ENCODE measurements around the gene MRAP2. TPM values are rescaled to one million over a fixed set of nuclear protein-coding genes. Genes with fewer than 3 reads are reported as not detected.

The MRAP2 gene
- not detected for polyA plus RNA-seq (2012; ENCODE audit: missing spikeins)

DNA sequence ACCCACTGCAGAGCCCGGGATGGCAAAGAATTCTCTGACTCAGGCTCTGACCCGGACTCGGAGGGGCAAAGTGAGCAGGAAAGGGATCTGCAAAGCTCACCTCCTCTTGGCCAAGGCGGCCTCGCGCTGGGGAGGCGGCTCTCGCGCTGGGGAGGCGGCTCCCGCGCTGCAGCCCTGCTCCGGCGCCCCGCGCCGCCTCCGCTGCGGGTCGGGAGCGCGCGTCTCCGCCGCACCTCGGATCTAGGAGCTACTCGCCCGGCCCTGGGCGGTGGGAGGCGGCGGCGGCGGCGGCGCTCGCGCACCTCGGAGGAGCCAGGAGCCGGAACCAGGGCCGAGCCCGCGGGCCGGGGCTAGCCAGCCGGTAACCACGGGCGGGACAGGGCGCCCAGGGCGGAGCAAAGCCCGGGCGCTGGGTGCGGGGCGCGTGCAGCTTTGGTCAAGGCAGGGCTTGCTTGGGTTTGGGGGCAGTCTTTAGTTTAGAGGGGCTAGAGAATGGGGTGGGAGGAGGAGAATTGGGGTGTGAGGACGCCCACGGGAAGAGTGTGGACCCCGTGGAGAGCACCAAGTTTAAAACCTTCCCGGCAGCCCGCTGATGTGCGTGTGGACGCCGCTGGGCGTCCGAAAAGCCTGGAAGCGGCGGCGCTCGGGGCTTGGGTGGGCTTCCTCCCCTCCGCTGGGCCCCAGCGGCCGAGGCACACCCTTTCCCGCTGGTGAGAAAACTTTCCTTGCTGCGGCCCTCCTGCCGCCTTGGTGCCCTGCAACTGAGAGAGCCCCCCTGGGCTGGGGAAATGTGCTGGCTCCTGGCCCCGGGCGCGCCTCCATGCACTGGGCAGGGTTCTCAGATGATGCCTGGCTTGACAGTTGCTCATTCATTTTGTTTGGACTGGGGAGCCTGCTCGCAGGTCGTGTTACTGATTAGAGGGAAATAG, at the start of gene MRAP2:
Gene MRAP2, plus strand, starts transcription at position 250 of the 929 bp plus-strand sequence. CDS start 21,547 bp downstream, outside the sequence.
- TF ChIP-seq POLR2AphosphoS5 (IDR thresholded peaks at IDR 0.05; ENCODE audit: low read depth, low read length) (no peak), POLR2A (IDR thresholded peaks at IDR 0.05; ENCODE audit: low read depth, low read length) (no peak), TAF1 (IDR thresholded peaks at IDR 0.05; ENCODE audit: borderline replicate concordance, low read depth, low read length) (no peak)
- FAIRE-seq (no peak), DNase-seq (ENCODE audit: insufficient read length) (no peak)

GRCh38 chr6:83984411-83984810, 49.2 kb upstream of the MRAP2 start:
- FAIRE-seq (no peak), DNase-seq (ENCODE audit: insufficient read length) (no peak)
- TF ChIP-seq POLR2A (IDR thresholded peaks at IDR 0.05; ENCODE audit: low read depth, low read length) (no peak), TAF1 (IDR thresholded peaks at IDR 0.05; ENCODE audit: borderline replicate concordance, low read depth, low read length) (no peak), POLR2AphosphoS5 (IDR thresholded peaks at IDR 0.05; ENCODE audit: low read depth, low read length) (no peak)

DNA sequence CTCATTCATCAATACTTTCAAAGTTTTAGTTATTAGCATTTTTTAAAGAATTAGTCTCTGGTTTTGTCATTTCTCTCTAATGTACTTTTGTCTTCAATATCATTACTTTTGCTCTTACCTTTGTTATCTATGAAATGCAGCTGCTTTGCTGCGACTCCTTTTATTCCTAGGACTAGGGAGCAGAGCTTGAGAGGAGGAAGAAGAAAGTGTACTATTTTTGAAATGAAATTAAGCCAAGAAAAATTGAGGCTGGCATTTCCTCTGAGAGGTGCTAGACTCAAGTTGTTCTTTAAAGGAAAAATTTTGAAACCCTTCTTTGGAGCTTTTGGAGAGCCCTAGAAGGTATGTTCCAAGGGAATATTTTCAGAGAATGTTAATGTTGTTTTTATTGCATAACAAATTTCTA, 48.3 kb upstream of the MRAP2 start:
- FAIRE-seq (no peak), DNase-seq (ENCODE audit: insufficient read length) (no peak)
- no peak for TF ChIP-seq POLR2A (IDR thresholded peaks at IDR 0.05; ENCODE audit: low read depth, low read length)
- no peak for TF ChIP-seq TAF1 (IDR thresholded peaks at IDR 0.05; ENCODE audit: borderline replicate concordance, low read depth, low read length)
- TF ChIP-seq POLR2AphosphoS5 (IDR thresholded peaks at IDR 0.05; ENCODE audit: low read depth, low read length), result no peak

DNA sequence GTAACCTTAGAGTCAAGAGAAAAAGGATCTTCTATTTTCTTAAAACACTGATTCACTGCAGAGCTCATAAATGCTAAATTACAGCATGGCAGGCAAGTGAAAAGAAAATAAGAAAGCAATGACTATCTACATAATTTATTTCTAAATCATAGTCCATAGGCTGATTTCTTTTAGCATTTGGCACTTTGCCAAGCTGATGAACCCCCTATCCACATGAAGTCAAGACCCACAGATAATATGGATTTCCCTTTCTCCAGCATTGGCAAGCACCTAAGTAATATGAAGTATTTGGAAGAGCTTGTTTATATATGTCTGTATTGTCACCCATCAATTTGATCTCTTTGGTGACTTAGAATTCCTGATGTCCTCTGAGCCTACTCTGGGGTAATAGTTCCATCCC, 47.9 kb upstream of the MRAP2 start:
- no peak for FAIRE-seq

DNA sequence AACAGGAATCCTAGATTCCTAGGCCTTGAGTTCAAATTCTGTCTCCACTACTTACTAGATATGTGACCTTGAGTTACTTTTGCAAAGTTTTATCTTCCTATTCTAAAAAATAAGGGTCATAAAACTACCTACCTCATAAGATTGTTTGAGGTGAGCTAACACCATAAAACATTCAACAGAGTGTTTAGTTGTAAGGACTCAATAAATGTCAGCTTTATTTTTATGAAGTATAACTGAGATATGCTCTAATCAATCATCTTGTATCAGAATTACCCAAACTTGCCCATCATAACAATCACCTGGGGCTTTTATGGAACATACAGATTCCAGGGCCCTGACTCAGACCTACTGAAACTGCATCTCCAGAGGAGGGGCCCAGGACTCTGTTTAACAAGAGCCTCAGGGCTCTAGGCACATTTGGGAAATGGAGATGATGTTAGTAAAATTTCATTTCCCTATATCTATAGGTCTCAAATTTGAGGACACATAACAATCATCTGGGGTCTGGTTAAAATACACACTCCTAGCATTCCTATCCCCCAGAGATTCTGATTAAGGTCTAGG, 35.5 kb upstream of the MRAP2 start:
- DNase-seq (ENCODE audit: insufficient read length) (no peak), FAIRE-seq (no peak)
- TF ChIP-seq POLR2AphosphoS5 (IDR thresholded peaks at IDR 0.05; ENCODE audit: low read depth, low read length) (no peak), TAF1 (IDR thresholded peaks at IDR 0.05; ENCODE audit: borderline replicate concordance, low read depth, low read length) (no peak), POLR2A (IDR thresholded peaks at IDR 0.05; ENCODE audit: low read depth, low read length) (no peak)

More for the DNA sequence above, 47.9 kb upstream of the MRAP2 start:
- TF ChIP-seq POLR2A (IDR thresholded peaks at IDR 0.05; ENCODE audit: low read depth, low read length) (no peak), TAF1 (IDR thresholded peaks at IDR 0.05; ENCODE audit: borderline replicate concordance, low read depth, low read length) (no peak), POLR2AphosphoS5 (IDR thresholded peaks at IDR 0.05; ENCODE audit: low read depth, low read length) (no peak)
- DNase-seq (ENCODE audit: insufficient read length), result no peak

DNA sequence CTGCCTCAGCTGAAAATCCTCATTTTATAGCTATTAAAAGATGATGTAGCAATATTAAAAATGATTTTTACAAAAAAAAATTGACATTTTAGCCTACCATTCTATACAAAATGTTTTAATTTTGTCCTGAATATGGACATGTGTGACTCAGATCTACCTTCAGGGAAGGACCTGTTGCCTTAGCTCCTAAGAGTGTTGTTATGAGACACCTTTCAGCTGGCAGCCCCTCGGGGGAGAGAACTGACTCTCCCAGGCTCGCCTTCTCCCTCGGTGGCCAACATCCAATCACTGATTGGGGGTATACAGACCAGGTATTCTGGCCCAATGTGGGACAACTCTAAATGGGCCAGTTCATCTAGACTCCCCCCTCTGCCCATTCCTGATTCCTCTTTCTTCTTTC, 32.5 kb upstream of the MRAP2 start:
- DNase-seq (ENCODE audit: insufficient read length), result no peak
- no peak for TF ChIP-seq POLR2AphosphoS5 (IDR thresholded peaks at IDR 0.05; ENCODE audit: low read depth, low read length)
- no peak for TF ChIP-seq POLR2A (IDR thresholded peaks at IDR 0.05; ENCODE audit: low read depth, low read length)
- no peak for TF ChIP-seq TAF1 (IDR thresholded peaks at IDR 0.05; ENCODE audit: borderline replicate concordance, low read depth, low read length)
- FAIRE-seq, result no peak

- no peak for FAIRE-seq
- no peak for DNase-seq (ENCODE audit: insufficient read length)
- TF ChIP-seq POLR2AphosphoS5 (IDR thresholded peaks at IDR 0.05; ENCODE audit: low read depth, low read length) (no peak), TAF1 (IDR thresholded peaks at IDR 0.05; ENCODE audit: borderline replicate concordance, low read depth, low read length) (no peak), POLR2A (IDR thresholded peaks at IDR 0.05; ENCODE audit: low read depth, low read length) (no peak)
Measured at GRCh38 chr6:84002226-84002625, 31.3 kb upstream of the MRAP2 start.

- FAIRE-seq, result no peak
- no peak for DNase-seq (ENCODE audit: insufficient read length)
- TF ChIP-seq POLR2A (IDR thresholded peaks at IDR 0.05; ENCODE audit: low read depth, low read length) (no peak), TAF1 (IDR thresholded peaks at IDR 0.05; ENCODE audit: borderline replicate concordance, low read depth, low read length) (no peak), POLR2AphosphoS5 (IDR thresholded peaks at IDR 0.05; ENCODE audit: low read depth, low read length) (no peak)
Measured at GRCh38 chr6:84003131-84003530, 30.4 kb upstream of the MRAP2 start.

- TF ChIP-seq POLR2AphosphoS5 (IDR thresholded peaks at IDR 0.05; ENCODE audit: low read depth, low read length), result no peak
- no peak for TF ChIP-seq TAF1 (IDR thresholded peaks at IDR 0.05; ENCODE audit: borderline replicate concordance, low read depth, low read length)
- TF ChIP-seq POLR2A (IDR thresholded peaks at IDR 0.05; ENCODE audit: low read depth, low read length), result no peak
- no peak for FAIRE-seq
- no peak for DNase-seq (ENCODE audit: insufficient read length)
Measured at GRCh38 chr6:84003654-84004053, 29.9 kb upstream of the MRAP2 start.

GRCh38 chr6:84007871-84008270, 25.7 kb upstream of the MRAP2 start:
- FAIRE-seq (no peak), DNase-seq (ENCODE audit: insufficient read length) (no peak)
- TF ChIP-seq TAF1 (IDR thresholded peaks at IDR 0.05; ENCODE audit: borderline replicate concordance, low read depth, low read length) (no peak), POLR2AphosphoS5 (IDR thresholded peaks at IDR 0.05; ENCODE audit: low read depth, low read length) (no peak), POLR2A (IDR thresholded peaks at IDR 0.05; ENCODE audit: low read depth, low read length) (no peak)

DNA sequence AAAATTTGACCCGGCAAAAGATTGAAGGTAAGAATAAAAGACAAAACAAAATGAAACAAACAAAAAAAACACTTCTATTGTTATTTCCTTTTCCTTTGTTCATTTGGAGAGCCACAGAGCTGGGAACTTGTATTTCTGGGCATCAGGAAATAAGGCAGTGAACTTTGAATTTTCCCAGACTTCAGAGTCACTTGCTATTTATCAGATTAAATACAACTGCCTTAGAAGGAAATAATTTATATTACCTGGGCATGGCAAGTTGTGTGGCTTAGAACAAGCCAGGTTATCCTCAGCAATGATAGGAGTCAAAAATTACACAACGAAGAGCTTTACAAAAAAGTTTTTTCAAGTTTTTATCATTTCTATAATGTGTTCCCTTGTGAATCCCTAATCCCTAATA, 20.2 kb upstream of the MRAP2 start:
- FAIRE-seq (no peak), DNase-seq (ENCODE audit: insufficient read length) (no peak)
- no peak for TF ChIP-seq POLR2AphosphoS5 (IDR thresholded peaks at IDR 0.05; ENCODE audit: low read depth, low read length)
- no peak for TF ChIP-seq POLR2A (IDR thresholded peaks at IDR 0.05; ENCODE audit: low read depth, low read length)
- no peak for TF ChIP-seq TAF1 (IDR thresholded peaks at IDR 0.05; ENCODE audit: borderline replicate concordance, low read depth, low read length)

GRCh38 chr6:84013931-84014330, 19.6 kb upstream of the MRAP2 start:
- FAIRE-seq (no peak), DNase-seq (ENCODE audit: insufficient read length) (no peak)
- no peak for TF ChIP-seq POLR2AphosphoS5 (IDR thresholded peaks at IDR 0.05; ENCODE audit: low read depth, low read length)
- no peak for TF ChIP-seq POLR2A (IDR thresholded peaks at IDR 0.05; ENCODE audit: low read depth, low read length)
- TF ChIP-seq TAF1 (IDR thresholded peaks at IDR 0.05; ENCODE audit: borderline replicate concordance, low read depth, low read length), result no peak

Measured in GM12892 (cell line).